Activated B cell treated with CpG ODN at 0.5 μM for 24 hours (primary cell): ENCODE results near the gene JPH3. TPM values are rescaled to one million over a fixed set of nuclear protein-coding genes. Genes with fewer than 3 reads are reported as not detected.
A peak's percentile ranks its signal among the peaks of the same experiment; 100 is the strongest.
"Not testable (repeated sequence)": the region's sequence is repeated elsewhere in the genome, so short reads cannot be mapped to it uniquely, and the experiment has no call there.

Experiments used
- ATAC-seq: fragments of 200-7000 bp; cut with Tn5 transposase; one replicate; pipeline ENCODE4 v1.10.0; 2021; ENCODE audit warnings: low read depth, mild to moderate bottlenecking, moderate library complexity
- CTCF ChIA-PET: fragments of 350-600 bp; sonication (Branson Sonifier 250); formaldehyde crosslinking; loops from one replicate; lab custom pipeline; 2021; ENCODE audit warnings: antibody characterized with exemption; lab: Charles Lee
- POLR2A ChIA-PET: fragments of 350-600 bp; sonication (Branson Sonifier 250); formaldehyde crosslinking; loops from one replicate; lab custom pipeline; 2021; ENCODE audit warnings: antibody characterized with exemption; lab: Charles Lee
- DNase-seq: peaks from one replicate; pipeline ENCODE4 v3.0.0; 2022
- H3K27ac Mint-ChIP-seq: one replicate; pipeline ENCODE4 v1.8.0; 2020; ENCODE audit warnings: mixed read lengths
- H3K27me3 Mint-ChIP-seq: one replicate; pipeline ENCODE4 v1.8.0; 2021; ENCODE audit warnings: mixed read lengths
- H3K36me3 Mint-ChIP-seq: one replicate; pipeline ENCODE4 v1.8.0; 2021; ENCODE audit warnings: low read depth, mixed read lengths
- H3K4me1 Mint-ChIP-seq: one replicate; pipeline ENCODE4 v1.8.0; 2021; ENCODE audit warnings: mixed read lengths
- H3K4me3 Mint-ChIP-seq: one replicate; pipeline ENCODE4 v1.8.0; 2020; ENCODE audit warnings: mild to moderate bottlenecking, mixed read lengths
- H3K9me3 Mint-ChIP-seq: one replicate; pipeline ENCODE4 v1.8.0; 2020; ENCODE audit warnings: mixed read lengths
- CTCF ChIP-seq: fragments of 200-600 bp; IDR thresholded peaks from one replicate; pipeline ENCODE4 v1.8.0; 2022; ENCODE audit warnings: antibody characterized with exemption, mild to moderate bottlenecking
- intact Hi-C: fragments of 100-400 bp; cut with micrococcal nuclease; formaldehyde crosslinking; loops from one replicate; pipeline ENCODE4 v1.15.1; 2024
- total RNA-seq: library from RNA; stranded (reverse); gene quantifications from 2 replicates; pipeline ENCODE4 v1.2.3, GENCODE V29; 2022

Gene JPH3
- total RNA-seq, 1 donor from 2014 or later = not detected

DNA sequence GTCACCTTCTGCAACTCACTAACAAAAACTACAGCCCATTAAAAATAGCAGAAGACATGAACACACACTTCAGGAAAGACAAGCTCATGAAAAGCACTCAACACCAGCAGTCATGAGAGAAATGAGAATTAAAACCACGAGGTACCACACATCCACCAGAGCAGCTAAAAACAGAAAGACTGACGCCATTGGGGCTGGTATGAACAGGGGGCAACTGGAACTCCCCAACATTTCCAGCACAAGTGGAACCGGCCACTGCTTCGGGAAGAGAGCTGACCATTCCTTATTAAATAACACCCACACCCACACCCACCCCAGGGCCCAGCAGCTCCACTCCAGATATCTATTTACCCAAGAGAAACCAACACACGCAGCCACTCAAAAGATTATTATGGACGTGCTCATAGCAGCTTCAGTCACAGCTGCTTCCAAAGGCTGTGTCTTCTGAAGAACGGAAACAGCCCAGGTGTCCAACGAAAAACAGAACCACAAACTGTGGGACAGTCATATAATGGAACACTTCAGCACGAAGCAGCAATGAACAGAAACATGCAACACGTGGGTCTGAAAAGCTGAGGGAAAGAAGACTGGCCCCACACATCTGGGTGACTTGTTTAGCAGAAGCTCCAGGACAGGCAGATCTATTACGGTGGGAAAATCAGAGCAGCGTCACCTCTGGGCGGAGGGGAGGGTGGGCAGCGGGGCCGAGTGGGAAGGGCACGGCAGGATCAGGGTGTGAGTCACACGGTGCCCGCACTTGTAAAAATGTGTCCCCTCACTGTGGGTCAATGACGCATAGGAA is 122.4 kb downstream of the JPH3 start:
- H3K27me3 Mint-ChIP-seq = no peaks in the 10 kb centered on the region
- no peak overlapping the region for H3K4me3 Mint-ChIP-seq
- no peaks in the 10 kb centered on the region for H3K9me3 Mint-ChIP-seq
- ChIA-PET CTCF (no interaction called here), POLR2A (interaction anchor here (0.5 to 1.9 kb wide), 7 partner anchors 23 to 545 kb away, joined by 3 to 9 read pairs (median 4); partner anchors contain the start of genes KLHDC4 and SLC7A5)
- TF ChIP-seq CTCF = no peak
- H3K4me1 Mint-ChIP-seq = peaks cover 31% of the 10 kb centered on the region
- H3K36me3 Mint-ChIP-seq = peaks cover 75% of the 10 kb centered on the region
- DNase-seq (no peak), ATAC-seq (peak; percentile 75)
- peak overlapping the region; percentile 74 for H3K27ac Mint-ChIP-seq
- intact Hi-C loops = loop anchor here (1.0 to 2.0 kb wide), 3 partner anchors 11 to 41 kb away; partner anchors contain the start of gene KLHDC4

GRCh38 chr16:87725596-87726235 is 123.4 kb downstream of the JPH3 start:
- no peaks in the 10 kb centered on the region for H3K27me3 Mint-ChIP-seq
- H3K27ac Mint-ChIP-seq = peak overlapping the region; percentile 74
- ChIA-PET CTCF (no interaction called here), POLR2A (interaction anchor here (0.6 to 1.9 kb wide), 2 partner anchors 40 to 51 kb away, joined by 4 to 9 read pairs; partner anchors contain the start of gene KLHDC4)
- DNase-seq (no peak), ATAC-seq (no peak)
- H3K36me3 Mint-ChIP-seq = peaks cover 75% of the 10 kb centered on the region
- no peaks in the 10 kb centered on the region for H3K9me3 Mint-ChIP-seq
- no peak overlapping the region for H3K4me3 Mint-ChIP-seq
- intact Hi-C loops = loop anchor here (1.0 to 2.0 kb wide), 3 partner anchors 12 to 40 kb away; partner anchors contain the start of gene KLHDC4
- peaks cover 31% of the 10 kb centered on the region for H3K4me1 Mint-ChIP-seq
- TF ChIP-seq CTCF = no peak

- POLR2A ChIA-PET, H3K4me3 Mint-ChIP-seq, H3K9me3 Mint-ChIP-seq, H3K27ac Mint-ChIP-seq, intact Hi-C loops, DNase-seq, H3K27me3 Mint-ChIP-seq, ATAC-seq, CTCF ChIA-PET: not testable (repeated sequence)
- peaks cover 78% of the 10 kb centered on the region for H3K36me3 Mint-ChIP-seq
- peaks cover 31% of the 10 kb centered on the region for H3K4me1 Mint-ChIP-seq
Observed at GRCh38 chr16:87726577-87726976, 124.3 kb downstream of the JPH3 start.

DNA sequence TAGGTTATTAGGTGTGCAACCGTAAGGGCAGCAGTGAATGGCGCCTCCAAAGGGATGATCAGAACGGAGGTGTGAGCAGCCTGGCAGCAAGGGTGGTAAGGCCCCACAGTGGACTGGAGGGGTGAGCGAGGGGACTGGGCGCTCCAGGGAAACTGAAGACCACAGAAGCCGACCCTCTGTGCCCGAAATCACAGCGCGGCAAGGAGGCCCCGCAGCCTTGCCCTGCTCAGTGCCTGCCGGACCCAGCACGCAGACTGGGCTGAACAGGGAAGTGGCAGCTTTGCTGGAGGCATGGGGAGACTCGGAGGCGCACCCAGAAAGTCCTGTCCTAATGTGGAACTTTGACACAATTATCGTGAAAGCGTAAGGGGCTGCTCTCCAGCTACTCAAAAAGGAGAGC is 125.0 kb downstream of the JPH3 start:
- peaks cover 31% of the 10 kb centered on the region for H3K4me1 Mint-ChIP-seq
- no peaks in the 10 kb centered on the region for H3K27me3 Mint-ChIP-seq
- DNase-seq (no peak), ATAC-seq (no peak)
- ChIA-PET CTCF (no interaction called here), POLR2A (no interaction called here)
- TF ChIP-seq CTCF = no peak
- no peak overlapping the region for H3K4me3 Mint-ChIP-seq
- H3K36me3 Mint-ChIP-seq = peaks cover 75% of the 10 kb centered on the region
- no peak overlapping the region for H3K27ac Mint-ChIP-seq
- intact Hi-C loops = no loop called here
- no peaks in the 10 kb centered on the region for H3K9me3 Mint-ChIP-seq

DNA sequence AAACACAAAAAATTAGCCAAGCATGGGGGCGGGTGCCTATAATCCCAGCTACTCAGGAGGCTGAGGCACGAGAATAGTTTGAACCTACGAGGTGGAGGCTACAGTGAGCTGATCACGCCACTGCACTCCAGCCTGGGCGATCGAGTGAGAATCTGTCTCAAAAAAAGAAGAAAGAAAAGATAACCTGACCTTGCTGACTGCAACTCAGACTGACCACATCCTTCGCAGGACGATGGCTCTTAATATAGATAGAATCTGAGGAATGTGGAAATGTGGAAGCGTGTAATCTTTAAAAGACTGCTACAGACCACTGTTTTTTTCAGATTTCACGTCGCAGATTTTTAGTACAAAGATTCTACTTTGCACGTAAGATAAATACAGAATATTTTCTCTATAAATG is 125.7 kb downstream of the JPH3 start:
- Mint-ChIP-seq H3K4me3 (no peak overlapping the region), H3K9me3 (no peaks in the 10 kb centered on the region), H3K36me3 (peaks cover 71% of the 10 kb centered on the region), H3K27ac (no peak overlapping the region), H3K4me1 (peaks cover 27% of the 10 kb centered on the region), H3K27me3 (no peaks in the 10 kb centered on the region)
- TF ChIP-seq CTCF = no peak
- CTCF ChIA-PET = no interaction called here
- ATAC-seq (no peak), DNase-seq (no peak)
- POLR2A ChIA-PET = no interaction called here
- intact Hi-C loops = no loop called here
